NB4 (cell line): Measurements from ENCODE around the gene ABCA2.

Experiments used
- CTCF ChIP-seq: IDR thresholded peaks from one replicate; pipeline ENCODE4 v1.5.1; 2012; ENCODE audit warnings: low read depth, low read length
- MYC ChIP-seq: IDR thresholded peaks from 2 replicates; pipeline ENCODE4 v1.6.1; 2011; ENCODE audit warnings: low read depth, low read length
- POLR2A ChIP-seq: IDR thresholded peaks from 2 replicates; pipeline ENCODE4 v1.6.1; 2011; ENCODE audit warnings: mild to moderate bottlenecking; ENCODE audit not compliant: insufficient read length; ENCODE audit errors: extremely low read depth

- TF ChIP-seq CTCF: no peak
- TF ChIP-seq POLR2A: no peak
- TF ChIP-seq MYC: no peak
Measured at GRCh38 chr9:136970361-136970760, 57.7 kb downstream of the ABCA2 start.
